Astrocyte (in vitro differentiated cells and primary cell): ENCODE data around the gene GNB1L. TPM values are rescaled to one million over a fixed set of nuclear protein-coding genes. Genes with fewer than 3 reads are reported as not detected.

Source experiments
- DNase-seq: peaks from one replicate; pipeline ENCODE4 v3.0.0-alpha.2; 2010; ENCODE audit warnings: low read depth
- FAIRE-seq: peaks from 2 replicates; lab custom pipeline; 2011; peaks lifted over from hg19 to GRCh38; lab: Jason Lieb, UNC
- H2AFZ ChIP-seq: 2 replicates; pipeline ENCODE4 v1.6.0; 2012; ENCODE audit warnings: low read depth, low read length, inconsistent platforms
- H3K27ac ChIP-seq: 2 replicates; pipeline ENCODE4 v1.5.1; 2011; ENCODE audit warnings: low read depth, low read length, inconsistent platforms
- H3K27me3 ChIP-seq: 2 replicates; pipeline ENCODE4 v1.6.0; 2011; ENCODE audit warnings: low read length, inconsistent platforms; ENCODE audit not compliant: insufficient read depth
- H3K36me3 ChIP-seq: 2 replicates; pipeline ENCODE4 v1.5.1; 2011; ENCODE audit warnings: low read length, inconsistent platforms; ENCODE audit not compliant: insufficient read depth
- H3K4me1 ChIP-seq: 2 replicates; pipeline ENCODE4 v1.5.1; 2011; ENCODE audit warnings: low read length, inconsistent platforms; ENCODE audit not compliant: insufficient read depth
- H3K4me2 ChIP-seq: 2 replicates; pipeline ENCODE4 v1.6.0; 2012; ENCODE audit warnings: low read length, inconsistent platforms
- H3K4me3 ChIP-seq: 2 replicates; pipeline ENCODE4 v1.5.1; 2011; ENCODE audit warnings: low read depth, mild to moderate bottlenecking, low read length, inconsistent platforms; ENCODE audit not compliant: insufficient read depth
- H3K79me2 ChIP-seq: 2 replicates; pipeline ENCODE4 v1.6.0; 2012; ENCODE audit warnings: mild to moderate bottlenecking, low read length, inconsistent platforms; ENCODE audit not compliant: insufficient read depth
- H3K9ac ChIP-seq: 2 replicates; pipeline ENCODE4 v1.6.0; 2012; ENCODE audit warnings: mild to moderate bottlenecking, low read length, inconsistent platforms
- H3K9me3 ChIP-seq: 2 replicates; pipeline ENCODE4 v1.5.1; 2012; ENCODE audit warnings: low read depth, mild to moderate bottlenecking, low read length, inconsistent platforms; ENCODE audit not compliant: insufficient read depth
- H4K20me1 ChIP-seq: 2 replicates; pipeline ENCODE4 v1.6.0; 2012; ENCODE audit warnings: low read length, inconsistent platforms; ENCODE audit not compliant: insufficient read depth
- H3K27ac Mint-ChIP-seq: one replicate; pipeline ENCODE4 v1.8.0; 2021; ENCODE audit warnings: mild to moderate bottlenecking, mixed read lengths; ENCODE audit not compliant: unreplicated experiment
- H3K27me3 Mint-ChIP-seq: one replicate; pipeline ENCODE4 v1.8.0; 2021; ENCODE audit warnings: low read depth, mixed read lengths; ENCODE audit not compliant: unreplicated experiment
- H3K36me3 Mint-ChIP-seq: one replicate; pipeline ENCODE4 v1.8.0; 2021; ENCODE audit warnings: low read depth, mixed read lengths; ENCODE audit not compliant: unreplicated experiment
- H3K4me1 Mint-ChIP-seq: one replicate; pipeline ENCODE4 v1.8.0; 2021; ENCODE audit warnings: low read depth, mixed read lengths; ENCODE audit not compliant: unreplicated experiment
- H3K4me3 Mint-ChIP-seq: one replicate; pipeline ENCODE4 v1.8.0; 2021; ENCODE audit warnings: mild to moderate bottlenecking, moderate library complexity, mixed read lengths; ENCODE audit not compliant: unreplicated experiment
- H3K9me3 Mint-ChIP-seq: one replicate; pipeline ENCODE4 v1.8.0; 2021; ENCODE audit warnings: mild to moderate bottlenecking, mixed read lengths; ENCODE audit not compliant: unreplicated experiment
- EZH2 ChIP-seq: IDR thresholded peaks from 2 replicates; pipeline ENCODE4 v1.6.1; 2012; ENCODE audit warnings: mild to moderate bottlenecking, low read length, inconsistent platforms; ENCODE audit not compliant: insufficient read depth
- total RNA-seq: library from RNA; stranded (reverse); gene quantifications from 2 replicates; pipeline ENCODE4 v1.2.1, GENCODE V29; 2021
- TF ChIP-seq, protein P1 (sequence below): IDR thresholded peaks from 2 replicates; pipeline ENCODE4 v1.5.1; 2011; ENCODE audit warnings: low read depth, mild to moderate bottlenecking, inconsistent platforms, low read length, moderate library complexity; ENCODE audit not compliant: insufficient read depth

GNB1L gene
- total RNA-seq, 1 donor from 2014 or later = 14.3 TPM

GRCh38 chr22:19847345-19847632 is 7.4 kb downstream of the GNB1L start:
- Histone ChIP-seq H3K4me3 (no peak overlapping the region), H4K20me1 (peaks cover 94% of the 10 kb centered on the region)
- FAIRE-seq = no peak

GRCh38 chr22:19846620-19847344 is 7.9 kb downstream of the GNB1L start:
- Histone ChIP-seq H3K4me1 (peaks cover 13% of the 10 kb centered on the region), H4K20me1 (peaks cover 94% of the 10 kb centered on the region), H3K36me3 (peaks cover 4% of the 10 kb centered on the region), H3K4me3 (no peak overlapping the region), H3K27ac (no peak overlapping the region), H3K79me2 (peaks cover 28% of the 10 kb centered on the region), H3K9me3 (no peaks in the 10 kb centered on the region), H3K9ac (no peak overlapping the region), H3K27me3 (no peaks in the 10 kb centered on the region), H2AFZ (no peak overlapping the region), H3K4me2 (no peak overlapping the region)
- H3K9me3 Mint-ChIP-seq = no peaks in the 10 kb centered on the region
- peaks cover 8% of the 10 kb centered on the region for H3K36me3 Mint-ChIP-seq
- no peak for DNase-seq
- H3K27ac Mint-ChIP-seq = no peak overlapping the region
- FAIRE-seq = no peak
- H3K4me3 Mint-ChIP-seq = no peak overlapping the region
- TF ChIP-seq, protein P1, sequence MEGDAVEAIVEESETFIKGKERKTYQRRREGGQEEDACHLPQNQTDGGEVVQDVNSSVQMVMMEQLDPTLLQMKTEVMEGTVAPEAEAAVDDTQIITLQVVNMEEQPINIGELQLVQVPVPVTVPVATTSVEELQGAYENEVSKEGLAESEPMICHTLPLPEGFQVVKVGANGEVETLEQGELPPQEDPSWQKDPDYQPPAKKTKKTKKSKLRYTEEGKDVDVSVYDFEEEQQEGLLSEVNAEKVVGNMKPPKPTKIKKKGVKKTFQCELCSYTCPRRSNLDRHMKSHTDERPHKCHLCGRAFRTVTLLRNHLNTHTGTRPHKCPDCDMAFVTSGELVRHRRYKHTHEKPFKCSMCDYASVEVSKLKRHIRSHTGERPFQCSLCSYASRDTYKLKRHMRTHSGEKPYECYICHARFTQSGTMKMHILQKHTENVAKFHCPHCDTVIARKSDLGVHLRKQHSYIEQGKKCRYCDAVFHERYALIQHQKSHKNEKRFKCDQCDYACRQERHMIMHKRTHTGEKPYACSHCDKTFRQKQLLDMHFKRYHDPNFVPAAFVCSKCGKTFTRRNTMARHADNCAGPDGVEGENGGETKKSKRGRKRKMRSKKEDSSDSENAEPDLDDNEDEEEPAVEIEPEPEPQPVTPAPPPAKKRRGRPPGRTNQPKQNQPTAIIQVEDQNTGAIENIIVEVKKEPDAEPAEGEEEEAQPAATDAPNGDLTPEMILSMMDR = no peak
- no peak for TF ChIP-seq EZH2
- peaks cover 25% of the 10 kb centered on the region for H3K4me1 Mint-ChIP-seq
- H3K27me3 Mint-ChIP-seq = no peaks in the 10 kb centered on the region

More at GRCh38 chr22:19847345-19847632, 7.4 kb downstream of the GNB1L start:
- no peak overlapping the region for H3K4me2 ChIP-seq
- Mint-ChIP-seq H3K9me3 (no peaks in the 10 kb centered on the region), H3K4me3 (no peak overlapping the region), H3K36me3 (peaks cover 11% of the 10 kb centered on the region), H3K27me3 (no peaks in the 10 kb centered on the region), H3K27ac (no peak overlapping the region), H3K4me1 (peaks cover 29% of the 10 kb centered on the region)
- H3K27me3 ChIP-seq = no peaks in the 10 kb centered on the region
- no peaks in the 10 kb centered on the region for H3K9me3 ChIP-seq
- TF ChIP-seq, protein P1 = no peak
- no peak for TF ChIP-seq EZH2
- H3K27ac ChIP-seq = no peak overlapping the region
- H3K79me2 ChIP-seq = peaks cover 33% of the 10 kb centered on the region
- H3K4me1 ChIP-seq = peaks cover 15% of the 10 kb centered on the region
- no peak overlapping the region for H2AFZ ChIP-seq
- no peak overlapping the region for H3K9ac ChIP-seq
- DNase-seq = no peak
- peaks cover 5% of the 10 kb centered on the region for H3K36me3 ChIP-seq

DNA sequence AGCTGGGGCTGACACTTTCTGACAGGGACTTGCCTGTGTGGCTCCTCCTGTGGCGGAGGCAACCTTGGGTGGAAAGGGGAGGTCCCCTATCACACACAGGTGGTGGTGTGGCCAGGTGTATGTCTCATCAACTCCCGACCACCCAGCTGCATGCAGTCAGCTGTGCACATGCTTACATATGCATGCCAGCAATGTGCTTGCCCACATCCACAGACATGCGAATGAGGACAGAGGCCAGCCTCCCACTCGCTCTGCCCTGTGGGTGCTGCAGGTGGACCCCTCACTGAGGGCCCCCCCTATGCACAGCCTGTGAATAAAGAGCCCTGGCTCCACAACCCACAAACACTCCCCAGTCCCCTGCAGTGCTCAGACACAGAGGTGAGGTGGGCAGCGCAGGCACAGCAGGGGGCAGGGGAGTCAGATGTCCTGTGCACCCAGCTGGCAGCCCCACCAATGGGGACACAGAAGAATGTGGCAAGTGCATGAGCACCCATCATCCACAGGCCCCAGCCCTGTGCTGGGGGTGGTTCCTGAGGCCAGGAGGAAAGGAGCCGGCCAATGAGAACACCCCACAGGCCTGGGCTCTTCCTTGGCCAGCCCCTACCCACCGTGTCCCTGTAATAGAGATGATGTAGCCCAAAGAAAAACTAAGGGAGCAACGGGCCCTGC is 9.5 kb downstream of the GNB1L start:
- H3K27me3 Mint-ChIP-seq = no peaks in the 10 kb centered on the region
- no peak for TF ChIP-seq EZH2
- TF ChIP-seq, protein P1 = no peak
- H3K4me2 ChIP-seq = peak overlapping the region; percentile 53
- H4K20me1 ChIP-seq = peaks cover 82% of the 10 kb centered on the region
- H3K4me1 Mint-ChIP-seq = peaks cover 19% of the 10 kb centered on the region
- peaks cover 17% of the 10 kb centered on the region for H3K4me1 ChIP-seq
- no peak overlapping the region for H2AFZ ChIP-seq
- no peak overlapping the region for H3K9ac ChIP-seq
- H3K79me2 ChIP-seq = peaks cover 12% of the 10 kb centered on the region
- no peak overlapping the region for H3K27ac Mint-ChIP-seq
- no peak overlapping the region for H3K4me3 ChIP-seq
- H3K27me3 ChIP-seq = no peaks in the 10 kb centered on the region
- H3K27ac ChIP-seq = no peak overlapping the region
- H3K9me3 Mint-ChIP-seq = no peaks in the 10 kb centered on the region
- DNase-seq (no peak), FAIRE-seq (no peak)
- peaks cover 2% of the 10 kb centered on the region for H3K36me3 ChIP-seq
- H3K9me3 ChIP-seq = no peaks in the 10 kb centered on the region
- peaks cover 2% of the 10 kb centered on the region for H3K36me3 Mint-ChIP-seq
- no peak overlapping the region for H3K4me3 Mint-ChIP-seq
